ENCODE measurements around the gene MARCHF2.

The MARCHF2 gene

DNA sequence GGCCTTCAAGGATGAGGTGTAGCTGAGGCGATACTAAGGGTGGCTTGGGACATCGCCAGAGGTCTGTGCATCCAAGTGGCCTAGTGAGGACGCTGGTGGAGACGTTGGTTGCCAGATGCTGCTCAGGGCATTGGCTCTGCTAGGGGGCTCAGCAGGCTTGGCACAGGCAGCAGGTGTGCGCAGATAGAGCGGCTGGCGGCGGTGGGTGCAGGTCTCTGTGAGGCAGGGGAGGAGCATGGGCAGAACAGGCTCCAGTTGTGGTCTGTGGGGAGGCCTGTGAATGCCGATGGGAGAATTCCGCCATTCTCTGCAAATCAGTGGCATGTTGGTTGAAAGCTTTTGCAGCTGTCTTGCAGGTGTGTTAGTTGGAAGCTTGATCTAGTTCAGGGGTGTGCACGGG lies 68.1 kb downstream of the MARCHF2 start:
- Histone ChIP-seq H3K4me1 (ENCODE audit: insufficient read depth, low read length, severe bottlenecking) (no peaks in the 10 kb centered on the region), H3K79me2 (ENCODE audit: insufficient read depth, low read length) (peaks cover 25% of the 10 kb centered on the region), H3F3A (ENCODE audit: insufficient read depth, low read length) (no peaks in the 10 kb centered on the region; the same call in 1 of the 2 replicates), H3K9ac (ENCODE audit: low read length) (no peak overlapping the region), H3K36me3 (ENCODE audit: insufficient read depth, low read length) (peaks cover 93% of the 10 kb centered on the region), H4K20me1 (ENCODE audit: insufficient read depth, low read length) (peaks cover 5% of the 10 kb centered on the region; the same call in 1 of the 2 replicates), H2AFZ (ENCODE audit: low read length) (no peak overlapping the region), H3K9me2 (ENCODE audit: low read depth, low read length) (no peaks in the 10 kb centered on the region), H3K27me3 (ENCODE audit: insufficient read depth, low read length) (no peaks in the 10 kb centered on the region), H3K9me3 (ENCODE audit: low read length) (no peaks in the 10 kb centered on the region), H3K27ac (ENCODE audit: low read depth, low read length, poor library complexity, severe bottlenecking) (no peak overlapping the region), H3K4me2 (ENCODE audit: low read length) (no peak overlapping the region), H3K4me3 (ENCODE audit: low read depth, low read length, poor library complexity, severe bottlenecking) (no peak overlapping the region)
- TF ChIP-seq, protein P1, sequence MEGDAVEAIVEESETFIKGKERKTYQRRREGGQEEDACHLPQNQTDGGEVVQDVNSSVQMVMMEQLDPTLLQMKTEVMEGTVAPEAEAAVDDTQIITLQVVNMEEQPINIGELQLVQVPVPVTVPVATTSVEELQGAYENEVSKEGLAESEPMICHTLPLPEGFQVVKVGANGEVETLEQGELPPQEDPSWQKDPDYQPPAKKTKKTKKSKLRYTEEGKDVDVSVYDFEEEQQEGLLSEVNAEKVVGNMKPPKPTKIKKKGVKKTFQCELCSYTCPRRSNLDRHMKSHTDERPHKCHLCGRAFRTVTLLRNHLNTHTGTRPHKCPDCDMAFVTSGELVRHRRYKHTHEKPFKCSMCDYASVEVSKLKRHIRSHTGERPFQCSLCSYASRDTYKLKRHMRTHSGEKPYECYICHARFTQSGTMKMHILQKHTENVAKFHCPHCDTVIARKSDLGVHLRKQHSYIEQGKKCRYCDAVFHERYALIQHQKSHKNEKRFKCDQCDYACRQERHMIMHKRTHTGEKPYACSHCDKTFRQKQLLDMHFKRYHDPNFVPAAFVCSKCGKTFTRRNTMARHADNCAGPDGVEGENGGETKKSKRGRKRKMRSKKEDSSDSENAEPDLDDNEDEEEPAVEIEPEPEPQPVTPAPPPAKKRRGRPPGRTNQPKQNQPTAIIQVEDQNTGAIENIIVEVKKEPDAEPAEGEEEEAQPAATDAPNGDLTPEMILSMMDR (IDR thresholded peaks at IDR 0.05; ENCODE audit: low read length): no peak
- TF ChIP-seq EZH2 (IDR thresholded peaks at IDR 0.05; ENCODE audit: borderline replicate concordance, low read length): no peak

DNA sequence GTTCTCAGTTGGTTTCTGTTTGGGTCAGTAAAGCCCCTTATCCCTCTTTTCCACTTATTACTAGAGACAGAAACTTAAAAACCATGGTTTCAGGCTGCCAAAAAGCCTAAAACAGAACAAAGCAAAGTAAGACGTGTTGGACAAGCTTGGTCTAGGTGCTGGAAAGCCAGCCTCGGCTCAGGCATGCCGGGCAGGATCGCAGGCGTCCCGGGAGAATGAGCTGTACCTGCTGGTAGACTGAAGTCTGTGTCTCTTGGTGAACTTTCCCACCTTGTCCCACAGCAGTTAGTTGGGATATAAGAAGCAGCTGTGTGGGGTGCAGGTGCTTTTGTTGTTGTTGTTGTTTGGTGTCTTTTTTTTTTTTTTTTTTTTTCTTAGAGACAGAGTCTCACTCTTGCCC lies 68.5 kb downstream of the MARCHF2 start:
- Histone ChIP-seq H3K9me2 (ENCODE audit: low read depth, low read length) (no peaks in the 10 kb centered on the region), H3K4me2 (ENCODE audit: low read length) (no peak overlapping the region), H3K9ac (ENCODE audit: low read length) (no peak overlapping the region), H3F3A (ENCODE audit: insufficient read depth, low read length) (no peaks in the 10 kb centered on the region; the same call in 1 of the 2 replicates), H4K20me1 (ENCODE audit: insufficient read depth, low read length) (peaks cover 5% of the 10 kb centered on the region; the same call in 1 of the 2 replicates), H3K27ac (ENCODE audit: low read depth, low read length, poor library complexity, severe bottlenecking) (no peak overlapping the region), H2AFZ (ENCODE audit: low read length) (no peak overlapping the region), H3K27me3 (ENCODE audit: insufficient read depth, low read length) (no peaks in the 10 kb centered on the region), H3K4me1 (ENCODE audit: insufficient read depth, low read length, severe bottlenecking) (no peaks in the 10 kb centered on the region), H3K9me3 (ENCODE audit: low read length) (no peaks in the 10 kb centered on the region), H3K4me3 (ENCODE audit: low read depth, low read length, poor library complexity, severe bottlenecking) (no peak overlapping the region), H3K36me3 (ENCODE audit: insufficient read depth, low read length) (peaks cover 93% of the 10 kb centered on the region), H3K79me2 (ENCODE audit: insufficient read depth, low read length) (peaks cover 21% of the 10 kb centered on the region)
- TF ChIP-seq, protein P1 (IDR thresholded peaks at IDR 0.05; ENCODE audit: low read length): no peak
- no peak for TF ChIP-seq EZH2 (IDR thresholded peaks at IDR 0.05; ENCODE audit: borderline replicate concordance, low read length)

DNA sequence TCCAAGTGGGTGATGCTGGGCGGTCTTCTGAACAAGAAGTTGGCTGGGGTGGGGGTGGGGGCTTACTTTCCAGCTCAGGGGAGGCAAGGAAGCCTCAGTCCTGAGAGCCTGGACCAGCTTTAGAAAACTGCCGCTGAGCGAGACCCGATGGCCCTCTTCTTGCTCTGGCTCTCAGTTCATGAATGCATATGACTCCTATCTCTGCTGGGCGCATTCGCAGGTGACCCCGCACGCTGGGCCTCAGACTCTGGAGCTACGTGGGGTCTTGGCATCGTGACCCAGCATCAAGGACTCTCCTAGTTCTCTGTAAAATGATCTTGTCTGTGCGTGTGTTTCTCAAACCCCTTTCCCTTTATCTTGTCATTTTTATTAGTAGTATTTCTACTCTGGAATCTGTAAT lies 69.6 kb downstream of the MARCHF2 start:
- Histone ChIP-seq H3K9me2 (ENCODE audit: low read depth, low read length) (no peaks in the 10 kb centered on the region), H2AFZ (ENCODE audit: low read length) (no peak overlapping the region), H3K27me3 (ENCODE audit: insufficient read depth, low read length) (no peaks in the 10 kb centered on the region), H3K4me3 (ENCODE audit: low read depth, low read length, poor library complexity, severe bottlenecking) (no peak overlapping the region), H3K4me1 (ENCODE audit: insufficient read depth, low read length, severe bottlenecking) (no peaks in the 10 kb centered on the region), H3F3A (ENCODE audit: insufficient read depth, low read length) (no peaks in the 10 kb centered on the region; the same call in 1 of the 2 replicates), H3K36me3 (ENCODE audit: insufficient read depth, low read length) (peaks cover 93% of the 10 kb centered on the region), H3K9ac (ENCODE audit: low read length) (no peak overlapping the region), H4K20me1 (ENCODE audit: insufficient read depth, low read length) (peaks cover 5% of the 10 kb centered on the region; the same call in 1 of the 2 replicates), H3K27ac (ENCODE audit: low read depth, low read length, poor library complexity, severe bottlenecking) (no peak overlapping the region), H3K79me2 (ENCODE audit: insufficient read depth, low read length) (peaks cover 16% of the 10 kb centered on the region), H3K4me2 (ENCODE audit: low read length) (no peak overlapping the region), H3K9me3 (ENCODE audit: low read length) (no peaks in the 10 kb centered on the region)
- no peak for TF ChIP-seq EZH2 (IDR thresholded peaks at IDR 0.05; ENCODE audit: borderline replicate concordance, low read length)
- TF ChIP-seq, protein P1 (IDR thresholded peaks at IDR 0.05; ENCODE audit: low read length): no peak
